ENCODE results near the gene PTPMT1.
"Not testable (repeated sequence)": the region's sequence is repeated elsewhere in the genome, so short reads cannot be mapped to it uniquely, and the experiment has no call there.

The PTPMT1 gene

GRCh38 chr11:47564366-47564765, 1.0 kb upstream of the PTPMT1 start:
- H3K4me3 ChIP-seq (ENCODE audit: low read depth in 1 of 2, low read length in 2 of 2) = not testable (repeated sequence)

DNA sequence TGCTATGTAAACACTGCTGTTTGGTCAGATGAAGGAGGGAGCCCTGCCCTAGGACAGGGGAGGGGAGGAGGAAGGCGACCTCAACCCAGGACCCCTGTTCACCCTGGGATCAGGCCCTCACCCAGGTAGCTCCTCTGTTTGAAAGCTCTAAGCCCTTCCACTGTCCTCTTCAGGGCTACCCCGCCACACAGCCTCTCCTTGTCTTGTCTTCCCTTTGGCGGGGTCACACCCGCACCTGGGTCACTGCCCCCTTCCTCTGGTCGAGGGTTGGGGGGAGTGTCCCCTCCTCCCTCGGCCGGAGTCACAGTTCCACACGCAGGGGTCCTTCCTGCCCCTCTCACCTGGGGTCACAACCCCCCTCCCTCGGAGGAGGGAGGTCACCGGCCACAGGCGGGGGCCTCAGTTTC, 463 bp upstream of the PTPMT1 start:
- no peaks in the 10 kb centered on the region for H3K9me3 ChIP-seq (ENCODE audit: control insufficient read depth in 1 of 2, low read length in 2 of 2)
- peak overlapping the region; percentile 94 for H3K4me3 ChIP-seq (ENCODE audit: low read depth in 1 of 2, low read length in 2 of 2)
- no peaks in the 10 kb centered on the region for H3K27me3 ChIP-seq (ENCODE audit: control insufficient read depth in 1 of 2, insufficient read depth in 2 of 2, low read length in 2 of 2)
- H3K4me1 ChIP-seq (ENCODE audit: control insufficient read depth in 1 of 2, insufficient read depth in 2 of 2, low read length in 2 of 2) = peaks cover 0 to 13% of the 10 kb centered on the region in 2 donors
- H3K27ac ChIP-seq (ENCODE audit: low read depth, low read length) = peak overlapping the region; percentile 32
- peak overlapping the region; percentile 92 to 95 for H3K9ac ChIP-seq (ENCODE audit: low read depth in 1 of 2, low read length in 2 of 2)
- peaks cover 4 to 5% of the 10 kb centered on the region in 2 donors for H3K36me3 ChIP-seq (ENCODE audit: control insufficient read depth in 1 of 2, insufficient read depth in 2 of 2, low read length in 2 of 2)

More at GRCh38 chr11:47564366-47564765, 1.0 kb upstream of the PTPMT1 start:
- H3K9ac ChIP-seq (ENCODE audit: low read depth in 1 of 2, low read length in 2 of 2); H3K9me3 ChIP-seq (ENCODE audit: control insufficient read depth in 1 of 2, low read length in 2 of 2); H3K27ac ChIP-seq (ENCODE audit: low read depth, low read length); H3K27me3 ChIP-seq (ENCODE audit: control insufficient read depth in 1 of 2, insufficient read depth in 2 of 2, low read length in 2 of 2); H3K36me3 ChIP-seq (ENCODE audit: control insufficient read depth in 1 of 2, insufficient read depth in 2 of 2, low read length in 2 of 2): not testable (repeated sequence)
- peaks cover 0 to 13% of the 10 kb centered on the region in 2 donors for H3K4me1 ChIP-seq (ENCODE audit: control insufficient read depth in 1 of 2, insufficient read depth in 2 of 2, low read length in 2 of 2)

DNA sequence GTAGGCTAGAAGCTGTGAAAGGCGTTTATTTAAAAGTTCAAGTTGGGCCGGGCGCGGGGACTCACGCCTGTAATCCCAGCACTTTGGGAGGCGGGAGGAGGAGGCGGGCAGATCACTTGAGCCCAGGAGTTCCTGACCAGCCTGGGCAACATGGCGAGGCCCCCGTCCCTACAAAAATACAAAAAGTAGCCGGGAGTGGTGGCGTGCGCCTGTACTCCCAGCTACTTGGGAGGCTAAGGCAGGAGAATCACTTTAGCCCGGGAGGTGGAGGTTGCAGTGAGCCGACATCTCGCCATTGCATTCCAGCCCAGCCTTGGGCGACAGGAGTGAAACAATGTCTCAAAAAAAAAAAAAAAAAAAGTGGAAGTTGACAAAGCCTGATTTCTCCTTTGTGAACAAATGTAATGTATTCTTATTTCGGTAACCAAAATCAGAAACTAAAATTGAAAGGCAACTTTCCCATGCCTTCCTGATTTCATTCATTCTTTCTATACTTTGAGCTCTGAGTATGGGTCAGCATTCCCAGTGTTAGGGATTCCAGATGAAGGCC, 825 bp downstream of the PTPMT1 start:
- peak overlapping the region; percentile 92 to 95 for H3K9ac ChIP-seq (ENCODE audit: low read depth in 1 of 2, low read length in 2 of 2)
- peaks cover 0 to 13% of the 10 kb centered on the region in 2 donors for H3K4me1 ChIP-seq (ENCODE audit: control insufficient read depth in 1 of 2, insufficient read depth in 2 of 2, low read length in 2 of 2)
- peak overlapping the region; percentile 94 for H3K4me3 ChIP-seq (ENCODE audit: low read depth in 1 of 2, low read length in 2 of 2)
- H3K36me3 ChIP-seq (ENCODE audit: control insufficient read depth in 1 of 2, insufficient read depth in 2 of 2, low read length in 2 of 2) = peaks cover 10 to 17% of the 10 kb centered on the region in 2 donors
- H3K27me3 ChIP-seq (ENCODE audit: control insufficient read depth in 1 of 2, insufficient read depth in 2 of 2, low read length in 2 of 2) = no peaks in the 10 kb centered on the region
- H3K9me3 ChIP-seq (ENCODE audit: control insufficient read depth in 1 of 2, low read length in 2 of 2) = no peaks in the 10 kb centered on the region
- H3K27ac ChIP-seq (ENCODE audit: low read depth, low read length) = no peak overlapping the region

DNA sequence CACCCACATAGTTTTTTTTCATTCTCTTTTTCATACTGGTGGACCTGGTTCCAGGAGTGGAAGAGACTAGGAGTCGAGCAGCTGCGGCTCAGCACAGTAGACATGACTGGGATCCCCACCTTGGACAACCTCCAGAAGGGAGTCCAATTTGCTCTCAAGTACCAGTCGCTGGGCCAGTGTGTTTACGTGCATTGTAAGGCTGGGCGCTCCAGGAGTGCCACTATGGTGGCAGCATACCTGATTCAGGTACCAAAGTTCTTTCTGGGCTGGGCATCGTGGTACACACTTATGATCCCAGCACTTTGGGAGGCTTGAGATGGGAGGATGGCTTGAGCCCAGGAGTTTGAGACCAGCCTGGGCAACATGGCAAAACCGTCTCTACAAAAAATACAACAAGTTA, 4.2 kb downstream of the PTPMT1 start:
- Histone ChIP-seq H3K27me3 (ENCODE audit: control insufficient read depth in 1 of 2, insufficient read depth in 2 of 2, low read length in 2 of 2) (no peaks in the 10 kb centered on the region), H3K27ac (ENCODE audit: low read depth, low read length) (no peak overlapping the region), H3K4me3 (ENCODE audit: low read depth in 1 of 2, low read length in 2 of 2) (no peak overlapping the region), H3K36me3 (ENCODE audit: control insufficient read depth in 1 of 2, insufficient read depth in 2 of 2, low read length in 2 of 2) (peaks cover 35 to 50% of the 10 kb centered on the region in 2 donors), H3K9me3 (ENCODE audit: control insufficient read depth in 1 of 2, low read length in 2 of 2) (no peaks in the 10 kb centered on the region), H3K4me1 (ENCODE audit: control insufficient read depth in 1 of 2, insufficient read depth in 2 of 2, low read length in 2 of 2) (peaks cover 0 to 13% of the 10 kb centered on the region in 2 donors), H3K9ac (ENCODE audit: low read depth in 1 of 2, low read length in 2 of 2) (no peak overlapping the region)

GRCh38 chr11:47570651-47571356, 5.4 kb downstream of the PTPMT1 start:
- peaks cover 35 to 55% of the 10 kb centered on the region in 2 donors for H3K36me3 ChIP-seq (ENCODE audit: control insufficient read depth in 1 of 2, insufficient read depth in 2 of 2, low read length in 2 of 2)

GRCh38 chr11:47571357-47571729, 5.9 kb downstream of the PTPMT1 start:
- H3K9me3 ChIP-seq (ENCODE audit: control insufficient read depth in 1 of 2, low read length in 2 of 2) = no peaks in the 10 kb centered on the region
- peaks cover 0 to 5% of the 10 kb centered on the region in 2 donors for H3K4me1 ChIP-seq (ENCODE audit: control insufficient read depth in 1 of 2, insufficient read depth in 2 of 2, low read length in 2 of 2)
- no peak overlapping the region for H3K27ac ChIP-seq (ENCODE audit: low read depth, low read length)
- no peak overlapping the region for H3K9ac ChIP-seq (ENCODE audit: low read depth in 1 of 2, low read length in 2 of 2)
- no peak overlapping the region for H3K4me3 ChIP-seq (ENCODE audit: low read depth in 1 of 2, low read length in 2 of 2)
- peaks cover 35 to 56% of the 10 kb centered on the region in 2 donors for H3K36me3 ChIP-seq (ENCODE audit: control insufficient read depth in 1 of 2, insufficient read depth in 2 of 2, low read length in 2 of 2)
- H3K27me3 ChIP-seq (ENCODE audit: control insufficient read depth in 1 of 2, insufficient read depth in 2 of 2, low read length in 2 of 2) = no peaks in the 10 kb centered on the region

More at GRCh38 chr11:47570651-47571356, 5.4 kb downstream of the PTPMT1 start:
- Histone ChIP-seq H3K27ac (ENCODE audit: low read depth, low read length) (no peak overlapping the region), H3K9ac (ENCODE audit: low read depth in 1 of 2, low read length in 2 of 2) (no peak overlapping the region), H3K4me1 (ENCODE audit: control insufficient read depth in 1 of 2, insufficient read depth in 2 of 2, low read length in 2 of 2) (peaks cover 0 to 8% of the 10 kb centered on the region in 2 donors), H3K4me3 (ENCODE audit: low read depth in 1 of 2, low read length in 2 of 2) (no peak overlapping the region), H3K9me3 (ENCODE audit: control insufficient read depth in 1 of 2, low read length in 2 of 2) (no peaks in the 10 kb centered on the region), H3K27me3 (ENCODE audit: control insufficient read depth in 1 of 2, insufficient read depth in 2 of 2, low read length in 2 of 2) (no peaks in the 10 kb centered on the region)

DNA sequence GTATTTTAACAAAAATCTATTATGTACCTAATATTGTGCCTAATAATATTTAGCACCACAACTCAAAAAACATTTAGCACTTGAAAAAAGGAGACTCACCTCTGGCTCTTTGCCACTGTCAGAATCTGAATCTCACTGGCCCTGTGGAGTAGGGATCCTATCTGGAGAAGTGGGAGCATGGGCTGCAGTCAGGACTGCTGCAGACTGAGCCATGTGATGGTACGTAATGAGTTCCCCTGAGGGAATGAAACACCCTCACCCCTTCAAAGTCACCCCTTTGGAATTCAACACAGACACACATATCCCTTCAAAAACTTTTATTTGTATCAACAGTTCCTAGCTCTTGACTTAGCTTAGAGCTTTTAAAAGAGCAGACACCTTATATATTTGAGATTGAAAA, 6.5 kb downstream of the PTPMT1 start:
- Histone ChIP-seq H3K9me3 (ENCODE audit: control insufficient read depth in 1 of 2, low read length in 2 of 2) (no peaks in the 10 kb centered on the region), H3K4me3 (ENCODE audit: low read depth in 1 of 2, low read length in 2 of 2) (no peak overlapping the region), H3K4me1 (ENCODE audit: control insufficient read depth in 1 of 2, insufficient read depth in 2 of 2, low read length in 2 of 2) (no peaks in the 10 kb centered on the region), H3K9ac (ENCODE audit: low read depth in 1 of 2, low read length in 2 of 2) (no peak overlapping the region), H3K27me3 (ENCODE audit: control insufficient read depth in 1 of 2, insufficient read depth in 2 of 2, low read length in 2 of 2) (no peaks in the 10 kb centered on the region), H3K27ac (ENCODE audit: low read depth, low read length) (no peak overlapping the region), H3K36me3 (ENCODE audit: control insufficient read depth in 1 of 2, insufficient read depth in 2 of 2, low read length in 2 of 2) (peaks cover 35 to 57% of the 10 kb centered on the region in 2 donors)

DNA sequence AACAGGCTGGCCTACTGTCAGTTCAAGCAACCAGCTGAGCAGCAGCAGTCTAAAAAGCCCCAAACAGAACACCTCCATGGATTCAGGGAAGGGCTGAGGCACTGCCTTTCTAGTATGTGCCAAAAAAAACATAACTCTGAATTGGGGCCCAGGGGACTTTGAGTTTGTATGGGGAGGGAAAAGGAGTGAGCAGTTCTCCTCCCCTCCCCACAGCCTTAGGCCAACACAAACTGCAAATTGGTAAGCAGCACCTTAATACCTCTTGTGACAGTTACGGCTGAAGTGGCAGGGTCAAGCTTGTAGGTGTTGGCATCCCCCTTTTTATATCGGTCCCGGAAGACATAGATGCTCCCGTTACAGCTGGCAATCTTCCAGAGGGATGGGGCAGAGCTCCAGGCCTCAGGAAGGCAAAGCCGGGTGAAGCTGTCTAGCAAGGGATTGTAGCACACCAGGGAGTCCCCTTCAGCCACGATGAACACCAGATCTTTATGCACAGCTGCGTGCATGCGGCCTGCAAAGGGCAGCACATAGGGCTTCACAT, 7.4 kb downstream of the PTPMT1 start:
- Histone ChIP-seq H3K36me3 (ENCODE audit: control insufficient read depth in 1 of 2, insufficient read depth in 2 of 2, low read length in 2 of 2) (peaks cover 35 to 65% of the 10 kb centered on the region in 2 donors), H3K27ac (ENCODE audit: low read depth, low read length) (no peak overlapping the region), H3K9me3 (ENCODE audit: control insufficient read depth in 1 of 2, low read length in 2 of 2) (no peaks in the 10 kb centered on the region), H3K4me1 (ENCODE audit: control insufficient read depth in 1 of 2, insufficient read depth in 2 of 2, low read length in 2 of 2) (peaks cover 6 to 8% of the 10 kb centered on the region in 2 donors), H3K4me3 (ENCODE audit: low read depth in 1 of 2, low read length in 2 of 2) (no peak overlapping the region), H3K27me3 (ENCODE audit: control insufficient read depth in 1 of 2, insufficient read depth in 2 of 2, low read length in 2 of 2) (no peaks in the 10 kb centered on the region), H3K9ac (ENCODE audit: low read depth in 1 of 2, low read length in 2 of 2) (no peak overlapping the region)

DNA sequence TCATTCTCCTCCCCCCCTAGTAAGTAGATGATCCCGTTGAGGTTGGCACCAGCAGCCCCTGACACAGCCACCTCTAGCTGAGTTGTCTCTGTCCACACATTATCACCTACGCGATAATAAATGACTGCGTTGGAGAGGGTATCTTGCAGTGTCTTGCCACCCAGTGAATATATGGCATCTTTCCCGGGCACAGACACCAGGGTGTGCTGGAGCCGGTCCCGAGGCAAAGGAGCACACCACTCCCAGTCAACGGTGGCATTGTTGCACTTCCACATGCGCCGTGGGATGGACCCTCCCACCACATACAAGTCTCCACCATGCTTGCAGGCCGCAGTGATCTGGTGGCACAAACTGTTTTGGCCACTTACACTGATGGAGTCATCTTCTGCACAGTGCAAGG, 7.9 kb downstream of the PTPMT1 start:
- H3K9ac ChIP-seq (ENCODE audit: low read depth in 1 of 2, low read length in 2 of 2) = no peak overlapping the region

DNA sequence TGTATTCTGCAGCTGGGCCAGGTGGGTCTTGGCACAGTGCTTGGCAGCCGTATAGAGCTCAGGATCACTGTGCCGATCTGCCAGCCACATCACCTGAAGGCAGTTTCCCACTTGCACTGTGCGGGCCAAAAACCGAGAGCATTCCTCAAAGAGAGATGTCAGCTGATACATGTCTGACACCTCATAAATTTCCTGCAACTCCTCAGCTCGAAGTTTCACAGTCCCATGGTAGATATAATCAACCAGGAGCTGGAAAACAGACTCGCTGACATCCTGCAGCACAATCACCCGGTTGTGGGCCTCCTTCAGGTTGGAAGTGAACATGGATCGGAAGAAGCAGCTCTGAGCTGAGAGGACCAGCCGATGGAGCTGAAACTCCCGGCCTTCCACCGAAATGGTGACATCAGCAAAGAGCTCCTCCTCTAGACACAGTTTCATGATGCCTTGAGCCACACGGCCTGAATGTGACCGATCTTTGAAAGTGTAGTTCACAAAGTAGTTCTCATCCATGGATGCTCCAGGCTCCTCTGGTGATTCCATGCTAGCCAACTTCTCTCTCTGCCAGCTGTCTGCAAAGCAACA, 12.2 kb downstream of the PTPMT1 start:
- Histone ChIP-seq H3K36me3 (ENCODE audit: control insufficient read depth in 1 of 2, insufficient read depth in 2 of 2, low read length in 2 of 2) (peaks cover 24 to 60% of the 10 kb centered on the region in 2 donors), H3K4me1 (ENCODE audit: control insufficient read depth in 1 of 2, insufficient read depth in 2 of 2, low read length in 2 of 2) (peaks cover 27 to 28% of the 10 kb centered on the region in 2 donors), H3K27me3 (ENCODE audit: control insufficient read depth in 1 of 2, insufficient read depth in 2 of 2, low read length in 2 of 2) (no peaks in the 10 kb centered on the region), H3K9me3 (ENCODE audit: control insufficient read depth in 1 of 2, low read length in 2 of 2) (no peaks in the 10 kb centered on the region), H3K4me3 (ENCODE audit: low read depth in 1 of 2, low read length in 2 of 2) (peak overlapping the region; percentile 99), H3K9ac (ENCODE audit: low read depth in 1 of 2, low read length in 2 of 2) (peak overlapping the region; percentile 99 to 100), H3K27ac (ENCODE audit: low read depth, low read length) (no peak overlapping the region)

More for the DNA sequence above, 7.9 kb downstream of the PTPMT1 start:
- Histone ChIP-seq H3K4me1 (ENCODE audit: control insufficient read depth in 1 of 2, insufficient read depth in 2 of 2, low read length in 2 of 2) (peaks cover 11 to 14% of the 10 kb centered on the region in 2 donors), H3K36me3 (ENCODE audit: control insufficient read depth in 1 of 2, insufficient read depth in 2 of 2, low read length in 2 of 2) (peaks cover 35 to 65% of the 10 kb centered on the region in 2 donors), H3K27me3 (ENCODE audit: control insufficient read depth in 1 of 2, insufficient read depth in 2 of 2, low read length in 2 of 2) (no peaks in the 10 kb centered on the region), H3K4me3 (ENCODE audit: low read depth in 1 of 2, low read length in 2 of 2) (no peak overlapping the region), H3K27ac (ENCODE audit: low read depth, low read length) (no peak overlapping the region), H3K9me3 (ENCODE audit: control insufficient read depth in 1 of 2, low read length in 2 of 2) (no peaks in the 10 kb centered on the region)

All from duodenal mucosa (tissue), 2 donors.